Activated CD8-positive, alpha-beta memory T cell treated with anti-CD3 and anti-CD28 coated beads for 48 hours (primary cell): Measurements from ENCODE around the gene CALML3.

Experiments used
- DNase-seq, 3 experiments: peaks; one replicate each; pipeline ENCODE4 v3.0.0-alpha.2; 2020; ENCODE audit warnings: low read depth in 2 of 3, low spot score in 2 of 3

CALML3 gene

DNA sequence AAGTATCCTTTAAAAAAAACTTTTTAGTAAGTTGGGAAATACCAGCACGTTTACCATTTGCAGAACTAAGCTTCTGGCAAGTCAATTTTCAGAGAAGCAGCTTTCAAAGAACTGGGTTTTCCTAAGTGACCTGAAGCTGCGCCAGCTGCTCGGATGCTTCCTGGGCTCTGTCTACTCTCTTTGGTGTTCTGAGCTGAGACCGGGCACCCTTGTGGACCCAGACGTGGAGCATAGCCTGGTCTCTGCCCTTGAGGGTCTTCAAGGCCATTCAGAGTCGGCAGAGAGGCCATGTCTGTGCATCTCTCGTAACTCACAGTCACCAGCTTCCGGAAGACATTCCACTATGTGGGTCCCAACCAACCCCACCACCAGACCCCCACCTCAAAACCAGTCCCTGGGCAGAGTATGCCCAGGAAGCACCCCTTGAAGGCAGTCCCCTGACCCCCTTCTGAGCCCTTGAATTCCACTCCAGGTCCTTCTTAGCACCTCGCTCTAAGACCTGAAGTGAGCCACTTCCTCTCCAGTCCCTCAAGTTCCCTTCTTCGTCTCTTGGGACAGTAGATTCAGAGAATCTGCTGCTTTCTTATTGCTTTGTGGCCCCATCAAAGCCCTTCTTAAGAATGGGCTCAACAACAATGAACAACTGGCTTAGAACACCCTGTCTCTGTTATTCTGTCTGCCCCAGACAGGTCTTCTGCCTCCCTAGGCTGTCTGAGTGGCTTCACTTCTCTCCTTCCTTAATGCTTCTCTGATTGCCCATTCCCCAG lies 33.9 kb upstream of the CALML3 start:
- DNase-seq, result no peak

DNA sequence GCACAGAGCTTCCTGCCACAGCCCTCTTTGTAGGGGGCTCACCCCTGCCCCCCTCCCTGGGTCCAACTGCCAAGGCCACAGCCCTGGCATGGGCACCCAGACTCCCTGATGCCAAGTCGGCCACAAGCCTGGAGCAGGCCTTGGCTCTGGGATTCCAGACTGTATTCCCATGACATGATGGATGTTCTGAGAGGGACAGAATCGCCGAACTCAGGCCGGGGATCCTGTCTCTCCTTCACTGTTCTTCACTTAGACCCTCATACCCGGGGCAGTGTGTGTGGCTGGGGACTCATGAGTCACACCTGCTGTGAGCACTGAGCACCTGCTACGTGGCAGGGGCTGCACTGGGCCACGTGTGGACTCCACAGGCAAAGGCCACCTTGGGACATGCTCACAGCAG lies 33.3 kb upstream of the CALML3 start:
- no peak for DNase-seq

DNA sequence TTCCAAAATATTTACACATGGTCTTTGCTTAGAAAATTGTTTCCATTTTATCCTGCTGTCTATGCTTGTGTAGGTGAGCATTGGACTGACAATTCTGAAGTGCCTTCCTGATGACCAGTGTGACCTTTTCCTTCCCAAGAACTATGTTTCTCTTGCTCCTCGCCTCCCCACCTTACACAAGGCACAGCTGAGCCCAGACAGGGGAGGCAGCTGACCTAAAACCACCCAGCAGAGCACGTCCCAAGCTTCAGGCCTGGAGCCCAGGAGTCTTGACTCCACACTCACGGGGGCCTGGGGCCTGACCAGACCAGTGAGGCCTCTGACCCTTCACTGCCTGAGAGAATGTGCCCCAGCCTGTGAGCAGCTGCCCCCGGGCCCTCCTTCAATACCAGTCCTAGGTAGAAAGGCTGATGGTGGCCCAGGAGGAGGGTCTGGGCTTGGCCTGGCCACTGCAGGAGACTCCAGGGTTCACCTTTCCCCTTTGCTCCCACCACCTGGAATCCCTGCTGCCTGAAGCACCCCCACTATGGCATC lies 32.4 kb upstream of the CALML3 start:
- no peak for DNase-seq

DNA sequence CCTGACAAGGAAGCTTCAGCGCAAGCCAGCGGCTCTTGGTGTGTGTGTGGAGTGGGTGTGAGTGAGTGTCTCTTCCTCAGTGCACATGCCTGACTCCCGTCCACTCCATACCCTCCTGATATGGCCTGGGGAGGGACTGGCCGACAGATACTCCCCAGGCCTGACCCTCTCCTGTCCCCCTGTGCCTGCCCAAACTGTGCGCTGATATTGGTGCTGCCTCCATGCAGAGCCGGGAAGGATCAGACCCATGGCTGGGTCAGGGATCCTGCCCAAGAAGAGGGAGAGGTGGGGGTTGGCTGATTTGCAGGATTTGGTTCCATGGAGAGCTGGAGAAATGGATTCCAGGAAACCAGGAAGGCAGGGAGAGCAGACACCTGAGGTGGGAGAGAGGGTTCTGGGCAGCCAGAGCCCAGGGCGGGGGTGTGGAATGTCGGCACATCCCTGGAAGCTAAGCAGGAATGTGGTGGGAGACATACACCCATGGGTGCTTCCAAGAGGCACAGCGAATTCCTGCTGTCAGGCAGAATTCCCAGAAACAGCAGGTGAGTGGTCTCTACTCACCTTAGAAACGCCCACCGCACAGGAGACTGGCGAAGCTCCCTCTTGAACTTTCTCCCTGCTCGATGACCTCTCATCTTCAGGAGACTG lies 31.7 kb upstream of the CALML3 start:
- DNase-seq, result no peak

DNA sequence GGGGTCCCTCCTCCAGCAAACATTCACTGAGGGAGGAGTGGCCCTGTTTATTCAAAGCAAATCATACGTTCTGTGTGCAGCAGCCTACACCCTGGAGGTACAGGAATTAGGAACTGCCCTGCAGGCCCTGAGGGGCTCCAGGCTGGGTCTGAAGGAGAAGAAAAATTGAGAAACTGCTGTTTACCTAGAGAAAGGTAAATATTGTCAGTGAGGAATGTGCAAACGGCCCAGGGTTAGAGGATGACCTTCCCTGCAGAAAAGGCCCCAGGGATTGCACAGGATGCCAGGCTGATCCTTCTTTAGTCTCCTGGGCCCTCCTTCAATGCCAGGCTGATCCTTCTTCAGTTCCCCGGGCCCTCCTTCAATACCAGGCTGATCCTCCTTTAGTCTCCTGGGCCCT lies 31.1 kb upstream of the CALML3 start:
- no peak for DNase-seq

DNA sequence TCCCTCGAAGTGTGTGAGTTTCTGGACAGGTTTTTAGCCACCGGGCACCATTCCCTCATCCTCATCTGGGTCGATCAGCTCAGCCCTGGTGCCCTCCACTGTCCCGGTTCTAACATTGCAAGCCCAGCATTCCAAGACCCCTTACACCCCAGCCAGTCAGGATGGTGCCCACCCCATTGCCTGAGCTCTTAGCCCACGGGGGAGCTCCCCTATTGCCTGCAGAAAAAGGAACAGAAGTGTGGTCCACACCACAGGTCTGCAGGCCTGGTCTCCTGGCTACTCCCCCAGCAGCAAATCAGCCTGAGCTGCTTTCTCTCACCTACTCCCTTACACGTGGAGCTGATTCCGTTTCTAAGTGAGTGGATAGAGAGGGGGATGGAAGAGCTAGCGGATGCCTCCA lies 30.1 kb upstream of the CALML3 start:
- DNase-seq, result no peak

DNA sequence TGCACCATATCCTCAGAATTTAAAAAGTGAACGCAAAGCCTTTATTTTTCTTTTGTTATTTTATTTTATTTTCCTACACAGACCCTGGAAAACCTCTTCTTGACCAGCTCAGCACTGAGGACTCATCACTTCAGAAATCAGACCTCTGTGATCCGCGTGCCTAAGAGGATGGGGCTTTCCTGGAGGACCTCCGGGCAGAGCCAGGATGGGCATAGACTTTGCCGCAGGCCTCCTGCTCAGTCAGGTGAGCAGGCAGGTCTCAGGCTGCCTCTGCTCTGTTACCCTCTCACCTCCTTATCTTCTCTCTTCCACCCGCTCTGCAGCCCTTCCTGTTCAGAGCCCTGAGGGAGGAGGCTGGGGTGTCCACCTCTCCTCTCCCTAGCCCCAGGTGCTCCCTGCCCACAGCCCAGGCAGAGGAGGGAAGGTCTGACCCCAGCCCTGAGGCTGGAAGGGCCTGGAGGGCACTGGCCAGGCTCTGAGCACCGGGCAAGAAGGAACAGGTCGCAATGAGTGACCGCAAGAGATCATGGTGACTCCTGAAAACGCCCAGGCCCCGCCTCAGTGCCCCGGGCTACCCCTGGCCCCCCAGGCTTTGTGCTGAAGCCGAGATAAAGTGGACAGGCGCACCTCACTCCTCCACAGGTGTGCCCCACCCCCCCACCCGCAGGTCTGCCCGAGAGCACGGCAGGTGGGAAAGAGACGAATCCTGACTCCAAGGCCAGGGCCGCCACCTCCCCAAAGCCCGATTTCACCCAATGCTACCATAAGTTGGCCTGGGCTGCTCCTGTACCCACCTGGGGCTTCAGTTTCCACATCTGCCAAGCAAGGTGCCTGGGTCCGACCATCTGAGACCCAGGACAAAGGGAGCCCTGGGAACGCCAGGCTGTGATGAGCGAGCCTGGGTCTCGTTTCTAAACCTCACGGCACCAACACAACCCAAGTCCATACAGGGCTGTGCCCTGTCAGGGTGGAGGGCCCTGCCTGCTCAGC lies 28.2 kb upstream of the CALML3 start:
- DNase-seq, result no peak

DNA sequence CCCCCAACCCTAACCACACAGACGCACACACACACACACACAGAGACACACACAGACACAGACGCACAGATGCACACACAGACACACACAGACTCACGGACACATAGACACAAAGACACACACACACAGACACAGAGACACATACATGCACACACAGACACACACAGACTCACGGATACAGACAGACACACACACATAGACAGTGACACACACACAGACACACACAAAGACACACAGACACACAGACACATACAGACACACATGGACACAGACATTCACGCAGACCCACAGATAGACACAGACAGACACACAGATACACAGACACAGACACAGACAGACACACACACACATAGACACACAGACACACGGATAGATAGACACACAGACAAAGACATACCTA lies 27.5 kb upstream of the CALML3 start:
- DNase-seq, result no peak

DNA sequence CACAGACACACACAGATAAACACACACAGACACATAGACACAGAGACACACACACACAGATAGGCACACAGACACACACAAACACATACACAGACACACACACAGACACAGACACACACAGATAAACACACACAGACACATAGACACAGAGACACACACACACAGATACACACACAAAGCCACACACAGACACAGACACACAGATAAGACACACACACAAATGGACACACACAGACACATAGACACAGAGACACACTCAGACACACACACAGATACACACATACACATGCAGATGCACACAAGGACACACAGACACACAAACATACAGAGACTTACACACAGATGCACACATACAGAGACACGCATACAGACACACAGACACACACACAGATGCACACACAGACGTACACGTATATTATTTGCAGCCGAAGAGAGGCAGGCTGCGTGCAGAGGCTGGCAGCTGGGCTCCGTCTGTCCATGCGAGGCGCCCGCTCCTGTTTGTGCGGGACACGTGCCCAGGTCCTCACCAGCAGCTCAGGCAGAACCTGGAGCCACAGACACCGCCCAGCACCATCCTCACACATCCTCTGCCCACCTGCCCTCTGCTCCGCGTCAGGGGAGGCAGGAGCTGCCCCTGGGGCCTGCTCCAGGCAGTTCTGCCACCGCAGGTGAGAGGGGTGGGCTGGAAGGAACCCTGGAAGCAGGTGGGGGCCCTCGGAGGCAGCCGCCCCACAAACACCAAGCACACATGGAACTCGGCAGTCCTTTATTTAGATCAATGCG lies 26.6 kb upstream of the CALML3 start:
- DNase-seq, result no peak

DNA sequence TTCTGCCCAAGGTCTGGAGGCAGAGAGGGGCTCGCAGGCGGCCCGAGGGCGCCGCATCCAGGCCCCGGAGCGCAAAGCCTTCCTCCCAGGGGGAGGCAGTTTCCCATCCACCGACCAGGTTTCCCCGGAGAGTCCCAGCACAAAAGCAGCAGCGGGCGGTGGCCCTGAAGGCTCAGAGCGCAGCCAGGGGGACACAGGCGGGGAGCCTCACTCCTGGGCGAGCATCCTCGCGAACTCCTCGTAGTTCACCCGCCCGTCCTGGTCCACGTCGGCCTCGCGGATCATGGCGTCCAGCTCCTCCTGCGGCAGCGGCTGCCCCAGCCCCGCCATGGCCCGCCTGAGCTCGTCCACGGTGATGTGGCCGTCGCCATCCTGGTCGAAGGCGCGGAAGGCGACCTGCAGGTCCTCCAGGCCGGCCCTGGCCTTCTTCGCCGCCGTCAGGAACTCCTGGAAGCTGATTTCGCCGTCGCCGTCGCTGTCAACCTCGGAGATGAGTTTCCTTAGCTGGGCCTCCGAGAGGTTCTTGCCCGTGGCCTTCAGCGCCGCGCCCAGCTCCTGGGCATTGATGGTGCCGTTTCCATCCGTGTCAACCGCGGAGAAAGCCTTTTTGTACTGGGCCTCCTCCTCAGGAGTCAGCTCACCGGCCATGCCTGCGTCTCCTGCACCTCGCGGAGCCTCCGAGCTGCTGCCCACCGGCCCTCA lies 25.8 kb upstream of the CALML3 start:
- no peak for DNase-seq

DNA sequence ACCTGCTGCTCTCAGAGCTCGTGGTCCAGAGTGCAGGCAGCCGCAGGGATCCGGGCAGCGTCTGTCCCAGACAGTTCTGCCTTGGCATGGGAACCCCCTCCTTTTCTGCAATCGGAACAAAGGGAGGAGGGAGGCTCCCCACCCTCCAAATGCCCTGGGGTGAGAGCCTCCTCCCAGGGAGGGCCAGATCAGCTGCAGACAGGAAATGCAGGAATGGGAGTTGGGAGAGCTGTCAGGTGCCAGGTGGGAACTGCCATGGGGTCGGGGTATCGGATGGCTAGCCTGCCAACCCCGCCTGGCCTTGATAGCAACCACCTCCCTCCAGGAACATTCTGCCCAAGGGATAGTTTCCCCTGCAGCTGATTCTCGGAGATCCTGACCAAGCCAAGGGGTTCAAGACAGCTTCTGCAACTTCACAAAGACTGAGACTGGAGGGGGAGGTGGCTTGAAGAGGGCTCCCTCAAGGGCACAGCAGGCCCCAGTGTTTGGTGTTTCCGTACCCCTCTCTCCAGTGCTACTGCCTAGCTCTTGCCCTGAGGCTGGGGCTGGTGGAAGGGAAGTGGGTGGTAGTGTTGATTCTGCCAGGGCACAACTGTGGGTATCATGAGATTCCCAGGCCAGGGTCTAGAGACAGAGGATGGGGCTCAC lies 25.1 kb upstream of the CALML3 start, which contains the start of gene CALML5:
TSS of gene CALML5 (minus strand) at position 78 of the 648 bp plus-strand sequence. CDS start 132 bp downstream, outside the sequence.
- no peak for DNase-seq

DNA sequence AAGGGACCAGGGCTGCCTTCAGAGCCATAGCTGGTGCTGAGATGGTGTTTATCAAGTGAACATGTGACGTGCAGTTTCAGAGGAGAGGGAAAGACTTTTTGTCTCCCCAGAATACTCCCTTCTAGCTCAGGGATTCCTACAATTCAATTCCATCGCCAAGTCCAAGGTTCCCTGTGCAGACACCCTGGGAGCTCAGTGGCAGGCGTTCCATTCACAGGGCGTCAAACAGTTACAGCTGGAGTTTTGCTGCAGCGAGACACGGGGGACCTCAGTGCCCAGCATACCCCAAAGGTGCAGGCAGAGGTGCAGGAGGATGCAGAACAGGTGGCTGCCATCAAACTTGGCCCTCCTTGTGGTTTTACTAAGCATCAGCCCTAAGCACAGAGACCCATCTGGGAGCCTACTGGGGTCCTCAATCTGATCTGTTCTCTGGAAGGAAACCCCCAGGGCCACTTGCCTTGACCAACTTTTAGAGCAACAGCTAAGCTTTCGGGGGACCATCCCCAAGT lies 24.5 kb upstream of the CALML3 start:
- DNase-seq, result no peak

DNA sequence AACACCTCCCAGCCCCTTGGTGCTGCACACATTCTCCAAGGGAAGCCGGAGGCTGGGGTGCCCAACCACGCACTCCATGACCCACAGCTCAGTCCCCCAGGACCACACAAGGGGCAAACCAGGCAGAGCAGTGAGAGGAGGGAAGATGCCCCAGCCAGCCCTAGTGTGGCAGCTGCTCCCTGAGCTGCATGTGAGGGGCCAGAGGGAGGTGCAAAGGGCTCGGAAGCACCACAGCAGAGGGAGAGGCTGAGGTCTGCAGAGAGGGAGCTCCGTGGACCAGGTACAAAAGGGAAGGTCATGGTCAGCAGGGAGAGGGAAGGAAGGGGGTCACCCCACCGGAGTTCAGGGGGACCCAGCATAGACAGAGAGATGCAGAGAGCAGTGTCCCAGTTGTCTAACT lies 23.9 kb upstream of the CALML3 start:
- no peak for DNase-seq

DNA sequence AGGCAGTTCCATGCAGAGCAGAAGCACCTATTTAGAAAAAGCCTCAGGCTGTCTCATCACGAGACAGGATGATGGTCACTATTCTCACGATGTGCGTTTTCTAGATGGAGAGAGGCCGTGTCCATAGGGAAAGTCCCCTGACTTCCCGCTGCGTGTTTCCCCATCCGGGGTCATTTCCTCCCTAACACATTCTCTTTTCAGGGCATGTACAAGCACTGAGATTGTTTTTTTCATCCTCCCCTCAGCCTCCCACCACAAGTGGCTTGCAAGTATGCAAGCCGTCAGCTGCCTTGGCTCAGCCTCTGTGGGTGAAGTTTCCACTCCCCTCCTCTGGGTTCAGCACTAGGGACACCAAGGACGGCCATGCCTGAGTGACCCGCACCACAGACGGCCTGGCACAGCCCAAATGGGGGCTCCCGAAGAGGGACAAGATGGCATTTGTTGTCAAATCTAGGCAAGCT lies 22.7 kb upstream of the CALML3 start:
- DNase-seq, result no peak

DNA sequence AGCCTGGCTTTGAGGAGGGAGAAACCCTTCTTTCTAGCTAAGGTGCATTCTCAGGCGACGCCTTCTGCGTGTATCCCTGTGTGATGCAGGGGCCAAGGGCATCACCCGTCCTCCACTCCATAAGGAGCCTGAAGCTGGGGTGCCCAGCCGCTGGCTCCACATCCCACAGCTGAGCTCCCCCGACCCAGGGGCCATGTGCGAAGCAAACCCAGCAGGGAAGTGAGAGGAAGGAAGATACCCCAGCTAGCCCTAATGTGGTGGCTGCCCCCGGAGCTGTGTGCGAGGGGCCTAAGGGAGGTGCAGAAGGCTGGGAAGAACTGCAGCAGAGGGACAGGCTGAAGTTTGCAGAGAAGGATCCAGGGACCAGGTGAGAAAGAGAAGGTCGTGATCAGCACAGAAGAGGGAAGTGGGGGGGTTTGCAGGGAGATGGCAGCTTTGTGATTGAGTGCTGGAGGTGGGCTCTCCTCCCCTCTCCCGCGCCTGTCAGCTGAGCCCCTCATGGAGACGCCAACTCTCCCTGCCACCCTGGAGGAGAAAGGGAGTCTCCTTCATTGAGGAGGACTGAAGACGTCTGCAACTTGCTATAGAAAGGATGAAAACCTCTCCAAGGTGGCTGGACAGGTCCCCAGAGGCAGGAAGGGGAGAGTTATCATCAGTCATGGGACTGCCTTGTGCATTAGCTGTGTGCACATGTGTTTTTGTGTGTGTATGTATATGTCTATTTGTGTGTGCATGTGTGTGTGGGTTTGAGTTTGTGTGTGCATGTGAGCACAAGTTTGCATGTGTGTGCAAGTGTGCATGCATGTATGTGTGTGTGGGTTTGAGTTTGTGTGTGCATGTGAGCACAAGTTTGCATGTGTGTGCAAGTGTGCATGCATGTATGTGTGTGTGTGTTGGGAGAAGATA lies 21.9 kb upstream of the CALML3 start:
- no peak for DNase-seq

DNA sequence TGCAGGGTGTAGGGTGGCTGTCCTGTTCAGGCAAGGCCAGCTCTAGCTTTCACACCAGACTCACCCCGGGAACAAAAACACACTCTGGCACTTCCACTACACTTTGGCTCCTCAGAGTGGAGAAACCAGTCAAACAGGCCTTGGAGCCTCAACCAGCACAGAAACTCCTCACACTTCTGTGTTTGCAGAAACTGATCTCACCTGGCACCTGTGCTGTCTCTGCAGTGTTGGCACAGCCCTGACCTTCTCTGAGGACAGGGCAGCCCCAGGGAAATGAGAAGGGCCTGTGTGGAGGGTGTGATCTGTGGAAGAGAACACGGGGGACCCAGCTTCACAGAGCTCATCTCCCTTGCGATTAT lies 21.3 kb upstream of the CALML3 start:
- no peak for DNase-seq

DNA sequence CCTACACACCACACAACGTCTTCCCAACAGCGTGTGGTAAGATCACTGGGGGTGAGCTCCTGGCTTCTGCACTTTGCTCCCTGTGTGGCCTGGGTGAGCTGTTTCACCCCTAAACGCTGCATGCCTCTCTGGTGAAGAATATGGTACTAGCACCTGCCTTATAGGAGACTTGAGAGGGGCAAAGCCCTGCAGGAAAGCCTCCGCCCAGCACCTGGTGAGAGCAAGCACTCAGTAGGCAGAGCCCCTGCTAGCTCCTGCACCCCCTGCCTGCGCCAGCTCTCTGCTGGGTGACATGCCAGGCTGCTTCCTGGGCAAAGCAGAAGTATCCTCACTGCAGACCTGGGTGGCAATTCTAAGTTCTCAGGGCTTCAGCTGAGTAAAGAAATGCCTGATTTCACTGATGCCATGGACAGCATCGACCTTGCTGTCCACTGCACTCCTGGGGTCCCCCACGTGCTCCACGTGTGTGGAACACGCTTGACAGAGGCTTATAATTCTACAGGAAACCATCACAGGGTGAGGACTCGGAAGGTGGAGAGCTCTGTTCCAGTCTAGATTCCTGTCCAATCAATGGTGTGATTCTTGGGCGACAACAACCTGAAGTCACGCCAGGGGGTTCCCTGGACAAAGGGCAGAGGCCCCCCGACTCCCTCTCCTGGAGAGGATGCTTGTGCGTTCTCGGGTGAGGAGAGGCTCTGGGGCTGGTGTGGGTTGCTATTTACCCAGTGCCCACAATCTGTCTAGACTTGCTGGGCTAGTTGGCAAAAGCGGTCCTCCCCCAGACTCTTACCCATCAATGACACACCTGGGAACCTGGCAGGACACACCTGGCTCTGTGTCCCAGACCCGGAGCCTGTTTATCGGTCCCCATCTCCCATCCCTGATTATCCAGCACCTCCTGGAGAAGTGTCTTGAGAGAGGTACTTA lies 20.4 kb upstream of the CALML3 start:
- no peak for DNase-seq
